H9 (cell line): ENCODE data around the gene PRELID2. TPM values are rescaled to one million over a fixed set of nuclear protein-coding genes. Genes with fewer than 3 reads are reported as not detected.

Experiments
- DNase-seq: peaks from one replicate; pipeline ENCODE4 v3.0.0-alpha.2; 2017
- H2AFZ ChIP-seq: one replicate; pipeline ENCODE4 v1.6.1; 2013; ENCODE audit warnings: mild to moderate bottlenecking, low read length, control low read depth, moderate library complexity
- H2AK5ac ChIP-seq: 2 replicates; pipeline ENCODE4 v1.6.1; 2013; ENCODE audit warnings: low read length, control low read depth, mixed read lengths; ENCODE audit not compliant: insufficient read length
- H2BK120ac ChIP-seq: one replicate; pipeline ENCODE4 v1.6.1; 2013; ENCODE audit warnings: low read depth, mild to moderate bottlenecking, low read length, control low read depth, inconsistent platforms; ENCODE audit not compliant: poor library complexity, severe bottlenecking
- H2BK12ac ChIP-seq: 2 replicates; pipeline ENCODE4 v1.6.1; 2013; ENCODE audit warnings: low read length, control low read depth, mixed read lengths, low read depth; ENCODE audit not compliant: insufficient read length
- H2BK15ac ChIP-seq: 2 replicates; pipeline ENCODE4 v1.6.1; 2013; ENCODE audit warnings: low read depth, low read length, control low read depth
- H2BK20ac ChIP-seq: one replicate; pipeline ENCODE4 v1.6.1; 2013; ENCODE audit warnings: low read depth, mild to moderate bottlenecking, low read length, control low read depth, inconsistent platforms; ENCODE audit not compliant: poor library complexity, severe bottlenecking
- H2BK5ac ChIP-seq: 2 replicates; pipeline ENCODE4 v1.6.1; 2013; ENCODE audit warnings: low read length, control low read depth, mixed read lengths; ENCODE audit not compliant: insufficient read length
- H3K14ac ChIP-seq: 2 replicates; pipeline ENCODE4 v1.6.1; 2013; ENCODE audit warnings: low read length, control low read depth; ENCODE audit not compliant: insufficient read depth
- H3K18ac ChIP-seq: 2 replicates; pipeline ENCODE4 v1.6.1; 2013; ENCODE audit warnings: low read depth, mild to moderate bottlenecking, mixed read lengths, low read length, control low read depth; ENCODE audit not compliant: insufficient read length
- H3K23ac ChIP-seq: 2 replicates; pipeline ENCODE4 v1.6.1; 2013; ENCODE audit warnings: low read length, control low read depth, mixed read lengths, low read depth; ENCODE audit not compliant: insufficient read length
- H3K23me2 ChIP-seq: 2 replicates; pipeline ENCODE4 v1.6.1; 2013; ENCODE audit warnings: low read depth, mild to moderate bottlenecking, mixed read lengths, low read length, control low read depth; ENCODE audit not compliant: insufficient read length, poor library complexity, severe bottlenecking
- H3K27ac ChIP-seq: 2 replicates; pipeline ENCODE4 v1.5.1; 2013; ENCODE audit warnings: low read length, control low read depth, mixed read lengths, low read depth; ENCODE audit not compliant: insufficient read length
- H3K27me3 ChIP-seq: 2 replicates; pipeline ENCODE4 v1.6.1; 2013; ENCODE audit warnings: low read length, control low read depth, inconsistent platforms; ENCODE audit not compliant: insufficient read depth
- H3K4ac ChIP-seq: 2 replicates; pipeline ENCODE4 v1.6.1; 2013; ENCODE audit warnings: low read depth, mild to moderate bottlenecking, control low read depth, inconsistent platforms, low read length, moderate library complexity
- H3K4me1 ChIP-seq: 2 replicates; pipeline ENCODE4 v1.6.1; 2013; ENCODE audit warnings: low read length, control low read depth, inconsistent platforms; ENCODE audit not compliant: insufficient read depth
- H3K4me2 ChIP-seq: 2 replicates; pipeline ENCODE4 v1.6.1; 2013; ENCODE audit warnings: low read length, control low read depth, mixed read lengths; ENCODE audit not compliant: insufficient read length, insufficient read depth
- H3K56ac ChIP-seq: 2 replicates; pipeline ENCODE4 v1.6.1; 2013; ENCODE audit warnings: low read depth, mild to moderate bottlenecking, mixed read lengths, low read length, control low read depth; ENCODE audit not compliant: insufficient read length
- H3K79me1 ChIP-seq: 2 replicates; pipeline ENCODE4 v1.6.1; 2013; ENCODE audit warnings: low read depth, mild to moderate bottlenecking, moderate library complexity, low read length, control low read depth, inconsistent platforms; ENCODE audit not compliant: insufficient read depth, poor library complexity, severe bottlenecking
- H3K79me2 ChIP-seq: 2 replicates; pipeline ENCODE4 v1.6.1; 2013; ENCODE audit warnings: low read length, control low read depth, inconsistent platforms; ENCODE audit not compliant: insufficient read depth
- H3K9ac ChIP-seq: 2 replicates; pipeline ENCODE4 v1.6.1; 2013; ENCODE audit warnings: low read length, control low read depth, mixed read lengths; ENCODE audit not compliant: insufficient read length; ENCODE audit errors: extremely low read depth
- H3K9me3 ChIP-seq: one replicate; pipeline ENCODE4 v1.6.1; 2013; ENCODE audit warnings: low read depth, low read length, inconsistent platforms; ENCODE audit not compliant: control insufficient read depth
- H3T11ph ChIP-seq: one replicate; pipeline ENCODE4 v1.6.1; 2013; ENCODE audit warnings: mild to moderate bottlenecking, low read length, control low read depth, inconsistent platforms
- H4K20me1 ChIP-seq: one replicate; pipeline ENCODE4 v1.6.1; 2013; ENCODE audit not compliant: control insufficient read depth, insufficient read length, insufficient read depth
- H4K5ac ChIP-seq: 2 replicates; pipeline ENCODE4 v1.6.1; 2013; ENCODE audit warnings: low read depth, mild to moderate bottlenecking, mixed read lengths, low read length, control low read depth; ENCODE audit not compliant: insufficient read length
- H4K8ac ChIP-seq: replicated peaks from 2 replicates; pipeline ENCODE4 v1.6.1; 2013; ENCODE audit warnings: low read length, control low read depth, mixed read lengths, low read depth; ENCODE audit not compliant: insufficient read length
- H4K91ac ChIP-seq: 2 replicates; pipeline ENCODE4 v1.6.1; 2013; ENCODE audit warnings: low read depth, mild to moderate bottlenecking, moderate library complexity, mixed read lengths, low read length, control low read depth; ENCODE audit not compliant: insufficient read length
- H3K27ac Mint-ChIP-seq, 3 experiments: 2 replicates in 2 of 3; 3 replicates in 1 of 3; pipeline ENCODE4 v1.8.0; 2020 to 2021; ENCODE audit warnings: mixed read lengths in 3 of 3, mild to moderate bottlenecking in 1 of 3, moderate library complexity in 1 of 3
- H3K27me3 Mint-ChIP-seq: 2 replicates; pipeline ENCODE4 v1.8.0; 2021; ENCODE audit warnings: low read depth, mild to moderate bottlenecking, moderate library complexity, mixed read lengths
- H3K36me3 Mint-ChIP-seq, 3 experiments: 2 replicates in 2 of 3; 3 replicates in 1 of 3; pipeline ENCODE4 v1.8.0; 2020 to 2021; ENCODE audit warnings: low read depth in 3 of 3, mixed read lengths in 3 of 3; ENCODE audit not compliant: insufficient read depth in 1 of 3
- H3K4me1 Mint-ChIP-seq, 2 experiments: 2 replicates each; pipeline ENCODE4 v1.8.0; 2020; ENCODE audit warnings: mixed read lengths in 2 of 2
- H3K4me3 Mint-ChIP-seq, 2 experiments: 2 replicates in 1 of 2; 3 replicates in 1 of 2; pipeline ENCODE4 v1.8.0; 2020 to 2021; ENCODE audit warnings: mild to moderate bottlenecking in 2 of 2, mixed read lengths in 2 of 2, moderate library complexity in 1 of 2
- H3K9me3 Mint-ChIP-seq, 2 experiments: 2 replicates in 1 of 2; 3 replicates in 1 of 2; pipeline ENCODE4 v1.8.0; 2020; ENCODE audit warnings: mild to moderate bottlenecking in 2 of 2, mixed read lengths in 2 of 2, moderate library complexity in 1 of 2
- WGBS: extraction: QIAGEN DNeasy Blood & Tissue Kit; methylation state at CpG from one replicate; pipeline ENCODE4 v1.1.7; 2013; ENCODE audit warnings: missing lambda C conversion rate, low lambda C conversion rate, mixed read lengths; ENCODE audit not compliant: insufficient read length; ENCODE audit errors: extremely low coverage; 5-methylcytosine and 5-hydroxymethylcytosine counted together
- total RNA-seq: library from RNA; stranded (reverse); gene quantifications from 2 replicates; pipeline ENCODE4 v1.2.1, GENCODE V29; 2021
- TF ChIP-seq, protein P1 (sequence below): fragments of 200-600 bp; sonication (generic); conservative IDR thresholded peaks from 3 replicates; pipeline ENCODE4 v1.8.0; 2021; ENCODE audit warnings: antibody characterized with exemption, mild to moderate bottlenecking

The PRELID2 gene
- total RNA-seq, 1 experiment from 2014 or later: 13.2 TPM

DNA sequence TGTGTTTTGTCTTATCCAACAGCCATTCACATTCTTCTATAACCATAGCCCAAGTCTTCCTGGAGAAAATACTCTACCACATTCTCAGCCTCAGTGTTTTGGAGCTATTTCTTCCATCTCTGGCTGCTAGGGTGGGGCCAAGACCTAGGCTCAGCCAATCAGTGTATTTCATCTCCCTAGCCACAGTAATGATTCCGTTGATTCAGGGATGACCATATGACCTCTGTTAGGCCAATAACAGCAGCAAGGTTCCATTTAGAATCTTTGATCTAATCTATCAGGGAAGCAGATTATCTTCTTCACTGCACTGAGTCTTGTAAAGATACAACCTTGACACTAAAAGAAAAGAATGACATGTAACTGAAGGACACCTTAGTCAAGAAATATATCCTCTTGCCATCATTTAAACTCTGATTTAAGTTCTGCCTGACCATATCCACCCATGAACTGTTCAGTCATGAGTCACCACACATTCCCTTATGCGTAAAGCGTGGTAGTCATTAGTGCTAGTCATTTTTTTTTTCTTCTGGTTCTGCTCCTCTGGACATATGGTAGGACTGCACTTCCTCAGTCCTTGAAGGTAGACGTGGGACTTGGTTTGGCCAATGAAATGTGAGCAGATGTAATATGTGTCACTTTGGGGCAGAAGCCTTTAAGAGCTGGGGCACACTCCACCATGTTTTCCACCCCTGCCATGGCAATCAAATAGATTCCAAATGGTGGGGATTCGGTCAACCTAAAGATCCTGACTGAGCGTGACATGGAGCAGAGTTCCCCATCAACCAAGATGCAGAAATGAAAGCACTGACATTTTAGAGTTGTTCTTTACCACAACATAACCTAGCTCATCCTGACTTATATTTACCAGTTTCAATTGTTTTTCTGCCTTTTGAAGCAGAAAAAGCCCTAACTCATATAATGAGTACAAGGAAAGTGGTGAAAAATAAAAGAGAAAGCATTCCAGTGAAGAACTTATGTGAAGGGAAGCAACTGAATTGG lies 12.7 kb upstream of the PRELID2 start:
- Histone ChIP-seq H3K4me2 (no peak overlapping the region), H2BK120ac (no peak overlapping the region), H3K9ac (no peak overlapping the region), H3K4me1 (no peaks in the 10 kb centered on the region), H3K23ac (no peak overlapping the region), H4K8ac (no peak overlapping the region), H2BK5ac (no peak overlapping the region), H4K5ac (no peak overlapping the region), H3K27ac (no peak overlapping the region), H3K27me3 (no peaks in the 10 kb centered on the region), H2BK20ac (no peak overlapping the region), H3K79me2 (no peaks in the 10 kb centered on the region), H4K20me1 (no peaks in the 10 kb centered on the region), H3K56ac (no peak overlapping the region), H3K4ac (no peak overlapping the region), H3T11ph (no peak overlapping the region), H2BK15ac (no peak overlapping the region), H2AFZ (no peak overlapping the region), H3K23me2 (no peaks in the 10 kb centered on the region), H4K91ac (no peak overlapping the region), H3K79me1 (no peaks in the 10 kb centered on the region), H3K18ac (no peak overlapping the region), H3K14ac (no peak overlapping the region), H2BK12ac (no peak overlapping the region), H3K9me3 (no peaks in the 10 kb centered on the region), H2AK5ac (no peak overlapping the region)
- DNase-seq: no peak
- H3K27ac Mint-ChIP-seq: no peak overlapping the region
- H3K4me3 Mint-ChIP-seq: no peak overlapping the region
- TF ChIP-seq, protein P1, sequence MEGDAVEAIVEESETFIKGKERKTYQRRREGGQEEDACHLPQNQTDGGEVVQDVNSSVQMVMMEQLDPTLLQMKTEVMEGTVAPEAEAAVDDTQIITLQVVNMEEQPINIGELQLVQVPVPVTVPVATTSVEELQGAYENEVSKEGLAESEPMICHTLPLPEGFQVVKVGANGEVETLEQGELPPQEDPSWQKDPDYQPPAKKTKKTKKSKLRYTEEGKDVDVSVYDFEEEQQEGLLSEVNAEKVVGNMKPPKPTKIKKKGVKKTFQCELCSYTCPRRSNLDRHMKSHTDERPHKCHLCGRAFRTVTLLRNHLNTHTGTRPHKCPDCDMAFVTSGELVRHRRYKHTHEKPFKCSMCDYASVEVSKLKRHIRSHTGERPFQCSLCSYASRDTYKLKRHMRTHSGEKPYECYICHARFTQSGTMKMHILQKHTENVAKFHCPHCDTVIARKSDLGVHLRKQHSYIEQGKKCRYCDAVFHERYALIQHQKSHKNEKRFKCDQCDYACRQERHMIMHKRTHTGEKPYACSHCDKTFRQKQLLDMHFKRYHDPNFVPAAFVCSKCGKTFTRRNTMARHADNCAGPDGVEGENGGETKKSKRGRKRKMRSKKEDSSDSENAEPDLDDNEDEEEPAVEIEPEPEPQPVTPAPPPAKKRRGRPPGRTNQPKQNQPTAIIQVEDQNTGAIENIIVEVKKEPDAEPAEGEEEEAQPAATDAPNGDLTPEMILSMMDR: no peak
- H3K27me3 Mint-ChIP-seq: no peaks in the 10 kb centered on the region; the same call in 1 of the 2 replicates
- no CpG with 5 or more reads among the region's 6 CpGs for WGBS
- H3K4me1 Mint-ChIP-seq: no peaks in the 10 kb centered on the region
- H3K36me3 Mint-ChIP-seq: no peaks in the 10 kb centered on the region
- no peaks in the 10 kb centered on the region for H3K9me3 Mint-ChIP-seq
